Measurements from ENCODE around the gene RENBP. TPM values are rescaled to one million over a fixed set of nuclear protein-coding genes. Genes with fewer than 3 reads are reported as not detected.

RENBP gene
- total RNA-seq, 1 donor, result 4.3 TPM

GRCh38 chrX:153929576-153929975 lies 14.9 kb downstream of the RENBP start:
- DNase-seq (ENCODE audit: low read depth), result no peak
- H3K4me3 ChIP-seq (ENCODE audit: low read depth, low read length), result no peak overlapping the region
- no peak for TF ChIP-seq CTCF (IDR thresholded peaks at IDR 0.05; ENCODE audit: insufficient read depth, low read depth, low read length)

GRCh38 chrX:153928846-153929245 lies 15.6 kb downstream of the RENBP start:
- no peak for DNase-seq (ENCODE audit: low read depth)
- no peak for TF ChIP-seq CTCF (IDR thresholded peaks at IDR 0.05; ENCODE audit: insufficient read depth, low read depth, low read length)

GRCh38 chrX:153927922-153928760 lies 16.3 kb downstream of the RENBP start:
- no peak for TF ChIP-seq CTCF (IDR thresholded peaks at IDR 0.05; ENCODE audit: insufficient read depth, low read depth, low read length)
- peak; percentile 98 for DNase-seq (ENCODE audit: low read depth)

More at GRCh38 chrX:153928846-153929245, 15.6 kb downstream of the RENBP start:
- no peak overlapping the region for H3K4me3 ChIP-seq (ENCODE audit: low read depth, low read length)

GRCh38 chrX:153927672-153927921 lies 16.8 kb downstream of the RENBP start:
- H3K4me3 ChIP-seq (ENCODE audit: low read depth, low read length), result peak overlapping the region; percentile 66
- no peak for TF ChIP-seq CTCF (IDR thresholded peaks at IDR 0.05; ENCODE audit: insufficient read depth, low read depth, low read length)
- no peak for DNase-seq (ENCODE audit: low read depth)

More at GRCh38 chrX:153927922-153928760, 16.3 kb downstream of the RENBP start:
- peak overlapping the region; percentile 66 for H3K4me3 ChIP-seq (ENCODE audit: low read depth, low read length)

- peak; percentile 38 for DNase-seq (ENCODE audit: low read depth)
- peak overlapping the region; percentile 66 for H3K4me3 ChIP-seq (ENCODE audit: low read depth, low read length)
- TF ChIP-seq CTCF (IDR thresholded peaks at IDR 0.05; ENCODE audit: insufficient read depth, low read depth, low read length), result no peak
Observed at GRCh38 chrX:153926858-153927671, 17.4 kb downstream of the RENBP start.

GRCh38 chrX:153926552-153926857 lies 17.9 kb downstream of the RENBP start:
- no peak for TF ChIP-seq CTCF (IDR thresholded peaks at IDR 0.05; ENCODE audit: insufficient read depth, low read depth, low read length)
- no peak for DNase-seq (ENCODE audit: low read depth)
- no peak overlapping the region for H3K4me3 ChIP-seq (ENCODE audit: low read depth, low read length)

Data from fibroblast of villous mesenchyme (primary cell).